Aorta (tissue), 5 donors: Measurements from ENCODE around the gene CD82. TPM values are rescaled to one million over a fixed set of nuclear protein-coding genes. Genes with fewer than 3 reads are reported as not detected.

ENCODE experiments used
- ATAC-seq: fragments of 200-7000 bp; cut with Tn5 transposase; one replicate; pipeline ENCODE4 v1.9.1; 2022; ENCODE audit warnings: moderate library complexity; ENCODE audit not compliant: low FRiP score
- DNase-seq, 2 donors: peaks; one replicate each; pipeline ENCODE4 v3.0.0-alpha.2; 2020
- H3K27ac ChIP-seq, 2 donors: one replicate each; pipeline ENCODE4 v1.5.1; 2013; ENCODE audit warnings: low read length in 2 of 2, mild to moderate bottlenecking in 2 of 2, moderate library complexity in 2 of 2, control low read depth in 1 of 2, inconsistent platforms in 1 of 2, low read depth in 1 of 2
- H3K27me3 ChIP-seq, 2 donors: one replicate each; pipeline ENCODE4 v1.6.1; 2013; ENCODE audit warnings: control low read depth in 1 of 2, low read length in 1 of 2, mild to moderate bottlenecking in 1 of 2, moderate library complexity in 1 of 2; ENCODE audit not compliant: insufficient read depth in 2 of 2, control insufficient read depth in 1 of 2
- H3K36me3 ChIP-seq, 2 donors: one replicate each; pipeline ENCODE4 v1.6.1; 2013; ENCODE audit warnings: control low read depth in 1 of 2, low read length in 1 of 2, mild to moderate bottlenecking in 1 of 2; ENCODE audit not compliant: insufficient read depth in 2 of 2, control insufficient read depth in 1 of 2
- H3K4me1 ChIP-seq, 2 donors: one replicate each; pipeline ENCODE4 v1.6.1; 2013; ENCODE audit warnings: low read length in 2 of 2, control low read depth in 1 of 2, mild to moderate bottlenecking in 1 of 2, moderate library complexity in 1 of 2; ENCODE audit not compliant: insufficient read depth in 2 of 2, control insufficient read depth in 1 of 2
- H3K4me3 ChIP-seq, 2 donors: one replicate each; pipeline ENCODE4 v1.5.1; 2013; ENCODE audit warnings: low read length in 2 of 2, control low read depth in 1 of 2, mild to moderate bottlenecking in 1 of 2
- H3K9me3 ChIP-seq: one replicate; pipeline ENCODE4 v1.6.1; 2013; ENCODE audit warnings: mild to moderate bottlenecking, low read length; ENCODE audit not compliant: control insufficient read depth
- WGBS, 2 donors: extraction: QIAGEN DNeasy Blood & Tissue Kit; methylation state at CpG; one replicate each; pipeline ENCODE4 v1.1.7; 2013; 5-methylcytosine and 5-hydroxymethylcytosine counted together
- intact Hi-C, 2 donors: fragments of 100-400 bp; cut with DNase I; formaldehyde crosslinking; loops; one replicate each; pipeline versions ENCODE4 v1.14.2 to v1.15.0; 2022
- polyA plus RNA-seq, 2 donors: library from polyadenylated mRNA; stranded (reverse); fragments of 200-250 nt; gene quantifications; one replicate each; pipeline ENCODE4 v1.2.3, GENCODE V29; 2013
- total RNA-seq, 2 donors: library from RNA; stranded (reverse); fragmentation: NEBNext Ultra II Directional; extraction: Animal tissue kit (Norgen Biotek cat#: 25700); gene quantifications; one replicate each; pipeline ENCODE4 v1.2.1, GENCODE V29; 2021
- donor health status: healthy with polysubstance abuse.
- donor health status: Bipolar disorder and iron deficiency.
- donor health status: DM: no; HTN: no; CAD: no.
- donor health status: DM: no; HTN: no; CAD: no.
- donor health status: DM: yes; HTN: yes; CAD: no.

CD82 gene
- total and polyA plus RNA-seq, 4 donors, result 21.0 to 64.6 (median 46.1) TPM

DNA sequence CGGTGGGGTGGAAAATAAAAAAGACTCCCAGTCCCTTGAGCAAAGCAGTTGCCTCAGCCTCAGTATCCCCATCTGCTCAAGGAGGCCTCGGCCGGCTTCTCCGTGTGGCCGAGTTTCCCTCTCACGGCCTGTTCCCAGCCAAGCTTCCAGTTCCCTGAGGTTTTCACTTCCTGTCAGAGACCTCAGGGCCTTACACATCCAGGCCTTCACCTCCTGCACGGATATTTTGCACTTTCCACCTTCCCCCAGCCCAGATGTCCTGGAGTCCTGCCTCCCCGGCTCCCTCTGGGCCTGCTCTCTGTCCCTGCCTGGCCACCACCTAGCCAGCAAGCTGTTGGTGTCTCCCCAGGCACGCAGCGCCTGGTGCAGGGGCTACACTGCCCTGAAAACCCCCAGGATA is 41.1 kb upstream of the CD82 start:
- H3K9me3 ChIP-seq, result no peaks in the 10 kb centered on the region
- ATAC-seq (no peak), DNase-seq (no peak)
- H3K4me3 ChIP-seq, result no peak overlapping the region
- H3K27ac ChIP-seq, result no peak overlapping the region
- no peaks in the 10 kb centered on the region for H3K4me1 ChIP-seq
- WGBS, 2 donors, result 90% methylated on average over 10 of the region's 10 CpGs
- no peaks in the 10 kb centered on the region for H3K27me3 ChIP-seq
- intact Hi-C loops, result no loop called here
- no peaks in the 10 kb centered on the region for H3K36me3 ChIP-seq

DNA sequence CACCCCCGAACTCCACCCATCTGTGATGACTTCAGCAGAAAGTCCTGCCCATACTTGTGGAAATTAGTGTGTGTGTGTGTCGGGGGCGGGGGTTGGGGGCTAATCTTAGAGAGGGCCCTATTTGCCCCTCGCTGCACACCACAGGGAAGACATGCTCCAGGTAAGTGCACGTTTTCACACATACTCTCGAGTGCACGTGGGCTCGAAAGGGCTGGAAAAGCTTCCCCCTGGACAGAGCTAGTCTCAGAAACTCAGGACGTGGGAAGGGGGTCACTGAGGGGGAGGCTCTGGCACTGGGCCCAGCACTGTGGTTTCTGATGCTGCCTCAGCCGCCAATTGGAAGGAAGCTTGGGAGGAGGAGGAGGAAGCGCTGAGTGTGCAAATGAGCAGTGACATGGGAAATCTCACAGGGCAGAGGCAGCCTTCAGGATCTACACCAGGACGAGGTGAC is 40.7 kb upstream of the CD82 start:
- no peak for ATAC-seq

DNA sequence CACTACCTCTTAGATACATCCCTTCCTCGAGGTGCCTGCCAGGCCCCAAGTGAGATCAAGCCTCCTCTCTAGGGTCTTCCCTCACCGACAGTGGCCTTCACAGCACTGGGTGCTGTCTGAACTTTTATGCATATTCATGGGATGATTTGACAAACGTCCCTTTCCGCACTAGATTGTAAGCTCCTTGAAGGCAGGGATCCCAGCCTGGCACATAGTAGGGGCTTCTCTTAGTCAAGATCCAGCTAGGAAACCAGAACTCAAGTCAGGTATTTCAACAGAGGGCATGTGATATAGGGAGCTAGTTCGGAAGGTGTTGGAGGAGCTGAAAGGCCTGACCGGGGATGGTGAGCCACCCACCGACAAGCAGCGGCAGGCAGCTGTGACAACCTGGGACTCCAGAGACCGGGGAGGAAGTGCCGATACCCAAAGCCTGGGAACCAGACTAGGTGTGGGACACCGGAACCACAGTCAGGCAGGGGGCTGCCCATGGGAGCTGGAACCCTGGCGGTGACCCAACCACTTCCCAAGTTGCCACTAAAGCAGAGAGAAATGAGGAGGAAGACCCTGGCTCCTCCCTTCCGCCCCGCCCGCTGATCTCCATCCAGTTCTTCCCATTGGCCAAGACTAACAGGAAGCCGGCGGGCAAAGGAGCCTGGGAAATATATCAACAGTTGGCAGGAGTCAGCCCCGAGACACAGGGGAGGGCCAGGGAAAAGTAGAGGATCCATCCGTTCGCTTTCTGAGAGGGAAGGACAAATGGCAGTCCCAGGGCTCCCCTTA is 39.8 kb upstream of the CD82 start:
- intact Hi-C loops, result no loop called here
- H3K4me3 ChIP-seq, result no peak overlapping the region

More for the DNA sequence above, 40.7 kb upstream of the CD82 start:
- 88 to 89% methylated on average over 12 of the region's 12 CpGs for WGBS, 2 donors
- no peaks in the 10 kb centered on the region for H3K4me1 ChIP-seq
- H3K4me3 ChIP-seq, result no peak overlapping the region
- peak in 1 of 2 donors; percentile 53 for DNase-seq
- H3K27ac ChIP-seq, result no peak overlapping the region
- intact Hi-C loops, result no loop called here
- H3K27me3 ChIP-seq, result no peaks in the 10 kb centered on the region
- H3K36me3 ChIP-seq, result no peaks in the 10 kb centered on the region
- H3K9me3 ChIP-seq, result no peaks in the 10 kb centered on the region

DNA sequence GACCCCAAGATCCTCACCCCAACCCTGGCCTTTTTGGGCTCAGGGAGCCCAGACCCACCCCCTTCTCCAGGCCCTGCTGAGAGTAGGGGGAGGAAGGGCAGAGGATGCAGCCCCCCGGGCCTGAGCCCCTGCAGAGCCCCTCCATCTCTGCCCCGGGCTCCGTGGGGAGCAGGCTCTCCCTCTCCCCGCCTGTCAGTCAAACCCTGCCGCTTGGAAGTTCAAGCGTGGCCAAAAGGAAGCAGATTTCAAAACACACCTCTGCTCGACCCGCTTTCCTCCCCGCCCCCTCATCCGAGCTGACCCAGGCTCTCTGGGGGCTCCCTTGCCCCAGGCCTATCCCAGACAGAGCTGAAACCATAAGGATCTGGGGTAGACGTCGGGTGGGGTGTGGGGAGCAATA is 39.0 kb upstream of the CD82 start:
- intact Hi-C loops, result no loop called here
- DNase-seq (peak in 1 of 2 donors; percentile 63), ATAC-seq (no peak)
- Histone ChIP-seq H3K36me3 (no peaks in the 10 kb centered on the region), H3K4me3 (no peak overlapping the region), H3K4me1 (no peaks in the 10 kb centered on the region), H3K27ac (no peak overlapping the region), H3K27me3 (no peaks in the 10 kb centered on the region), H3K9me3 (no peaks in the 10 kb centered on the region)
- WGBS, 2 donors, result 67 to 81% methylated on average over 12 of the region's 12 CpGs

More for the DNA sequence above, 39.8 kb upstream of the CD82 start:
- DNase-seq, result peak in 1 of 2 donors; percentile 75
- H3K9me3 ChIP-seq, result no peaks in the 10 kb centered on the region
- H3K27ac ChIP-seq, result no peak overlapping the region
- H3K27me3 ChIP-seq, result no peaks in the 10 kb centered on the region
- H3K4me1 ChIP-seq, result no peaks in the 10 kb centered on the region
- no peaks in the 10 kb centered on the region for H3K36me3 ChIP-seq
- ATAC-seq, result no peak
- 71 to 77% methylated on average over 20 of the region's 20 CpGs for WGBS, 2 donors

DNA sequence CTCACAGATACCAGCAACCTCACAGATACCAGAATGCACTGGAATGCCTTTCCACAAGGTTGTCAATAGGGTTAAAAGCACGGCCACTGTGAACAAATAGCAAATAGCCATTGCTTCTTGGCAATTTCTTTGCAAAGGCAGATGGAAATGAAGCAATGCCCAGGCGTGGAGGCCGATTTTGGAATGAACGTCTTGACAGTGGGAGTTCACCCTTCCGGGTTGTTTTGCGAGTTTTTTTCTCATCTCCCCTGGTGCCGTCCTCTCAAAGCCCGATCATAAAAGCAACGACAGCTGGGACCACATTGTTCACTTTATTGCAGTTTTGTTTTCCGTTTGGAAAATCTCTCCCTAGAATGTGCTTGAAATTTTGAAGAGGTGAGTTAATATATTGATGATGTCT is 38.0 kb upstream of the CD82 start:
- Histone ChIP-seq H3K4me1 (no peaks in the 10 kb centered on the region), H3K36me3 (no peaks in the 10 kb centered on the region), H3K4me3 (no peak overlapping the region), H3K27me3 (no peaks in the 10 kb centered on the region), H3K9me3 (no peaks in the 10 kb centered on the region), H3K27ac (no peak overlapping the region)
- intact Hi-C loops, result no loop called here
- DNase-seq (no peak), ATAC-seq (no peak)
- 86 to 88% methylated on average over 10 of the region's 10 CpGs for WGBS, 2 donors

DNA sequence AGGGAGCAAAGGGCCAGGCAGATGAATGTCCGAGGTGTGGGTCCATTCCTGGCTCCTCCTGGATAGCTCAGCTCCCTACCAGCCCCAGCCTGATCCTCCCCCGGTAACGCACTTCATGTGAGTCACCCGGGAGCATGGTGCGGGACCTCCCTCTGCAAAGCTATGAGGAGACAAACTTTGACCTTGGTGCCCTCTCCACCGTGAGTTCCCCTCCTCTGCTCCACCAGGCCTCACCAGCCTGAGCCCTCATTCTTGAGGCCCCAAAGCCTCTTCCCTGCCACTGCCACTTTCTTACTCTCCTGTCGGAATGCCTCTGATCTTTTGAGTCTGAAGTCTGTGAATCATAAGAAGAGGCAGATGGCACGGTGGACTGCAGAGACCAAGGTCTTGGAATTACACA is 37.4 kb upstream of the CD82 start:
- Histone ChIP-seq H3K4me1 (no peaks in the 10 kb centered on the region), H3K9me3 (no peaks in the 10 kb centered on the region), H3K27me3 (no peaks in the 10 kb centered on the region), H3K4me3 (no peak overlapping the region), H3K36me3 (no peaks in the 10 kb centered on the region), H3K27ac (no peak overlapping the region)
- ATAC-seq, result no peak
- WGBS, 2 donors, result 90 to 91% methylated on average over 8 of the region's 8 CpGs
- DNase-seq, result peak in 1 of 2 donors; percentile 48
- intact Hi-C loops, result no loop called here

DNA sequence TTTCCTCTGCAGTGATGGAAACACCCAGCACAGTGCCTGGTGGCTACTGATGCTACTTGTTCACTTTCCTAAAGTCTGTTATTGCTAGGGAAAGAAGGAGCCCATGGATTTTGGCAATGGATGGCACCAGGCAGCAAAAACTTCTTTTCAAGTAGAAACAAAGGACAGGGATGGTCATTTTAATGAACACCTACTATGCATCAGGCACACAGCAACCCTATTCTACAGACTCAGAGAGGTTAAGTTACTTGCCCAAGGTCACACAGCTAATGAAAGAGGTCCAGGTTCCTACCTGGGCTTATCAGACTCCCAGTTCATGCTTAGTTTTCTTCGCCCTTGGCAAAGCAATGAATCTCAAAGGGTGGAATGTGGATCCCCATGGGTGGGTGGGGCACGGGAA is 36.9 kb upstream of the CD82 start:
- H3K27me3 ChIP-seq, result no peaks in the 10 kb centered on the region
- H3K9me3 ChIP-seq, result no peaks in the 10 kb centered on the region
- no peak overlapping the region for H3K4me3 ChIP-seq
- H3K4me1 ChIP-seq, result no peaks in the 10 kb centered on the region
- intact Hi-C loops, result no loop called here
- H3K36me3 ChIP-seq, result no peaks in the 10 kb centered on the region
- DNase-seq, result no peak
- ATAC-seq, result no peak
- no peak overlapping the region for H3K27ac ChIP-seq
- 94 to 100% methylated on average over 2 of the region's 2 CpGs for WGBS, 2 donors

DNA sequence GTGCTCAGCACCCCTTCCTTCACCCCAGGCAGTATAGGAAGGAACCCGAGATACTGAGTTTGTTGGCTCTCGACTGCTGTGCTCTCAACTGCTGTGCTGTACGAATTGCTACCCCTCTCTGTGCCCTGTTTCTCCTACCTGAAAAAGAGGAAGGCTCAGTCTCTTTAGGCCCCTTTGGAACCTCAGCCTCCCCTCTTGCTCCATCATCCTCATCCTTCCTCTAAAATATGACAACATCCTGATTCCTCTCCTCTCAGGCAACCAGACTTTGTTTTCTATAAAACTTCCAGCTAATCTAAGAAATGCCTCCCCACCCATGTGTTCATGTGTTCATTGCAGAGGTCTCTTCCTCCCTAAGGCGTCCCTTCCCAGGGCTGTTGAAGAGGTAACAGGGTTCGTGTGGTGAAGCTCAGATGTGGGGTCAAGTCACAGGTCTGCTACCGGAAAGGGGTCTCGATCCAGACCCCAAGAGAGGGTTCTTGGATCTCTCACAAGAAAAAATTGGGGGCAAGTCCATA is 35.5 kb upstream of the CD82 start:
- H3K4me1 ChIP-seq, result no peaks in the 10 kb centered on the region

More for the DNA sequence above, 35.5 kb upstream of the CD82 start:
- Histone ChIP-seq H3K4me3 (no peak overlapping the region), H3K27me3 (no peaks in the 10 kb centered on the region), H3K9me3 (no peaks in the 10 kb centered on the region), H3K36me3 (no peaks in the 10 kb centered on the region), H3K27ac (no peak overlapping the region)
- ATAC-seq (no peak), DNase-seq (no peak)
- 93% methylated on average over 7 of the region's 7 CpGs for WGBS, 2 donors
- intact Hi-C loops, result loop anchor here in 1 of 2 donors (10.0 kb wide), 1 partner anchor 395 kb away; no protein-coding TSS in a partner anchor
